H1 (cell line): ENCODE data around the gene CCT3. TPM values are rescaled to one million over a fixed set of nuclear protein-coding genes. Genes with fewer than 3 reads are reported as not detected.

Experiments
- CTCF ChIA-PET: fragments of 300-600 bp; sonication (Branson Sonifier 250); formaldehyde crosslinking; loops from one replicate; lab custom pipeline; 2021; ENCODE audit not compliant: partially characterized antibody; lab: Charles Lee
- POLR2A ChIA-PET: fragments of 300-600 bp; sonication (Branson Sonifier 250); formaldehyde crosslinking; loops from one replicate; lab custom pipeline; 2021; ENCODE audit warnings: inconsistent platforms; ENCODE audit not compliant: partially characterized antibody; lab: Charles Lee
- DNase-seq, 2 experiments: peaks; one replicate each; pipeline versions ENCODE4 v3.0.0 to v3.0.0-alpha.2; 2010 to 2022; ENCODE audit warnings: low spot score in 2 of 2, low read depth in 1 of 2, mixed read lengths in 1 of 2
- FAIRE-seq: peaks from 2 replicates; lab custom pipeline; 2011; peaks lifted over from hg19 to GRCh38; lab: Jason Lieb, UNC
- H2AFZ ChIP-seq: 2 replicates; pipeline ENCODE4 v1.8.1; 2012; ENCODE audit warnings: low read length, inconsistent platforms
- H2AK5ac ChIP-seq: 2 replicates; pipeline ENCODE4 v1.6.1; 2013; ENCODE audit warnings: low read depth, low read length
- H2BK120ac ChIP-seq: replicated peaks from 2 replicates; pipeline ENCODE3; 2013; ENCODE audit warnings: low read depth, low read length, inconsistent platforms
- H2BK12ac ChIP-seq: 2 replicates; pipeline ENCODE4 v1.6.1; 2013; ENCODE audit warnings: low read depth, low read length
- H2BK15ac ChIP-seq: 2 replicates; pipeline ENCODE4 v1.6.1; 2013; ENCODE audit warnings: low read length
- H2BK20ac ChIP-seq: 2 replicates; pipeline ENCODE4 v1.6.1; 2013; ENCODE audit warnings: low read length
- H2BK5ac ChIP-seq: 2 replicates; pipeline ENCODE4 v1.6.1; 2013; ENCODE audit warnings: low read depth, low read length
- H3K14ac ChIP-seq: 2 replicates; pipeline ENCODE4 v1.6.1; 2013; ENCODE audit warnings: inconsistent platforms; ENCODE audit not compliant: insufficient read length
- H3K18ac ChIP-seq: 2 replicates; pipeline ENCODE4 v1.6.1; 2013; ENCODE audit warnings: low read length; ENCODE audit errors: extremely low read depth
- H3K23ac ChIP-seq: 2 replicates; pipeline ENCODE4 v1.6.1; 2013; ENCODE audit warnings: inconsistent platforms; ENCODE audit not compliant: insufficient read length
- H3K23me2 ChIP-seq: 2 replicates; pipeline ENCODE4 v1.6.1; 2013; ENCODE audit warnings: low read depth, low read length
- H3K27ac ChIP-seq: 2 replicates; pipeline ENCODE4 v1.6.1; 2011; ENCODE audit warnings: low read depth, low read length, inconsistent platforms
- H3K27me3 ChIP-seq, 4 experiments: replicated peaks in 1 of 4; 1 replicate in 1 of 4; 2 replicates in 3 of 4; pipeline versions ENCODE4 v1.6.1 to v1.8.1; 2011 to 2013; ENCODE audit warnings: low read length in 3 of 4, mild to moderate bottlenecking in 3 of 4, inconsistent platforms in 2 of 4, mixed read lengths in 2 of 4, moderate library complexity in 1 of 4; ENCODE audit not compliant: control insufficient read depth in 3 of 4, insufficient read depth in 3 of 4; ENCODE audit errors: extremely low read depth in 1 of 4
- H3K36me3 ChIP-seq, 4 experiments: 2 replicates each; pipeline versions ENCODE4 v1.6.1 to v1.8.1; 2011 to 2013; ENCODE audit warnings: mild to moderate bottlenecking in 4 of 4, low read length in 3 of 4, moderate library complexity in 2 of 4, control low read depth in 1 of 4, inconsistent platforms in 1 of 4; ENCODE audit not compliant: insufficient read depth in 4 of 4, control insufficient read depth in 2 of 4
- H3K4ac ChIP-seq: replicated peaks from 2 replicates; pipeline ENCODE3; 2013; ENCODE audit warnings: low read length, low read depth, mixed read lengths, inconsistent platforms; ENCODE audit not compliant: insufficient read length
- H3K4me1 ChIP-seq, 4 experiments: replicated peaks in 1 of 4; 1 replicate in 1 of 4; 2 replicates in 3 of 4; pipeline versions ENCODE4 v1.6.1 to v1.8.1; 2011 to 2013; ENCODE audit warnings: low read length in 3 of 4, inconsistent platforms in 2 of 4, mixed read lengths in 1 of 4; ENCODE audit not compliant: insufficient read depth in 4 of 4, control insufficient read depth in 3 of 4
- H3K4me2 ChIP-seq, 2 experiments: 2 replicates each; pipeline versions ENCODE4 v1.6.1 to v1.8.1; 2011 to 2013; ENCODE audit warnings: low read depth in 2 of 2, low read length in 2 of 2, control low read depth in 1 of 2, inconsistent platforms in 1 of 2, mild to moderate bottlenecking in 1 of 2; ENCODE audit not compliant: insufficient read depth in 1 of 2
- H3K4me3 ChIP-seq, 4 experiments: fragments of 200-600, 300-600 bp in 1 of 4; sonication (generic), shearing (Covaris generic), sonication (Bioruptor Twin) in 1 of 4; 2 replicates each; pipeline versions ENCODE4 v1.5.1 to v1.8.1; 2011 to 2016; ENCODE audit warnings: low read length in 4 of 4, low read depth in 3 of 4, control low read depth in 2 of 4, inconsistent platforms in 2 of 4, mild to moderate bottlenecking in 2 of 4, mixed read lengths in 1 of 4, moderate library complexity in 1 of 4; ENCODE audit not compliant: insufficient read depth in 2 of 4; ENCODE audit errors: extremely low read depth in 1 of 4
- H3K56ac ChIP-seq: replicated peaks from 2 replicates; pipeline ENCODE3; 2013; ENCODE audit warnings: low read depth, mild to moderate bottlenecking, mixed read lengths, low read length, inconsistent platforms; ENCODE audit not compliant: insufficient read length
- H3K79me1 ChIP-seq: 2 replicates; pipeline ENCODE4 v1.6.1; 2013; ENCODE audit warnings: low read depth, low read length, control low read depth
- H3K79me2 ChIP-seq, 2 experiments: 2 replicates each; pipeline versions ENCODE4 v1.6.1 to v1.8.1; 2012 to 2013; ENCODE audit warnings: low read length in 2 of 2, mild to moderate bottlenecking in 2 of 2, inconsistent platforms in 1 of 2; ENCODE audit not compliant: insufficient read depth in 2 of 2, control insufficient read depth in 1 of 2
- H3K9ac ChIP-seq, 4 experiments: replicated peaks in 1 of 4; 1 replicate in 1 of 4; 2 replicates in 3 of 4; pipeline versions ENCODE4 v1.6.1 to v1.8.1; 2011 to 2013; ENCODE audit warnings: low read depth in 3 of 4, low read length in 3 of 4, control low read depth in 2 of 4, mild to moderate bottlenecking in 2 of 4, moderate library complexity in 2 of 4, inconsistent platforms in 1 of 4; ENCODE audit errors: extremely low read depth in 1 of 4
- H3K9me3 ChIP-seq, 2 experiments: 2 replicates each; pipeline versions ENCODE4 v1.6.1 to v1.8.1; 2012 to 2013; ENCODE audit warnings: mild to moderate bottlenecking in 2 of 2, moderate library complexity in 2 of 2, control low read depth in 1 of 2, inconsistent platforms in 1 of 2, low read depth in 1 of 2, low read length in 1 of 2, mixed read lengths in 1 of 2; ENCODE audit not compliant: insufficient read depth in 2 of 2
- H4K20me1 ChIP-seq, 2 experiments: replicated peaks in 1 of 2; 2 replicates each; pipeline versions ENCODE3 to v1.8.1; 2011 to 2013; ENCODE audit warnings: inconsistent platforms in 2 of 2, low read length in 2 of 2, mild to moderate bottlenecking in 1 of 2; ENCODE audit not compliant: insufficient read depth in 2 of 2, control insufficient read depth in 1 of 2
- H4K5ac ChIP-seq: 2 replicates; pipeline ENCODE4 v1.6.1; 2013; ENCODE audit warnings: low read length, low read depth, mixed read lengths, inconsistent platforms; ENCODE audit not compliant: insufficient read length
- H4K8ac ChIP-seq: 2 replicates; pipeline ENCODE4 v1.8.0; 2013; ENCODE audit warnings: mild to moderate bottlenecking, moderate library complexity, low read length, inconsistent platforms; ENCODE audit not compliant: insufficient read depth; ENCODE audit errors: extremely low read depth
- H4K91ac ChIP-seq: replicated peaks from 2 replicates; pipeline ENCODE3; 2013; ENCODE audit warnings: low read length, mixed read lengths, inconsistent platforms; ENCODE audit not compliant: insufficient read length
- EP300 ChIP-seq, 2 experiments: IDR thresholded peaks; 1 replicate in 1 of 2; 2 replicates in 1 of 2; pipeline ENCODE4 v1.6.1; 2011 to 2012; ENCODE audit warnings: low read depth in 2 of 2, low read length in 2 of 2, mild to moderate bottlenecking in 2 of 2, borderline replicate concordance in 1 of 2, inconsistent platforms in 1 of 2, moderate library complexity in 1 of 2
- HDAC2 ChIP-seq, 2 experiments: fragments of 300-600 bp in 1 of 2; sonication (generic) in 1 of 2; IDR thresholded peaks; 2 replicates each; pipeline ENCODE4 v1.6.1; 2011 to 2012; ENCODE audit warnings: low read depth in 2 of 2, low read length in 2 of 2, mild to moderate bottlenecking in 2 of 2, moderate library complexity in 2 of 2, borderline replicate concordance in 1 of 2, inconsistent platforms in 1 of 2
- KDM1A ChIP-seq: fragments of 200-600, 300-600 bp; sonication (generic); IDR thresholded peaks from 2 replicates; pipeline ENCODE4 v1.7.1; 2016; ENCODE audit warnings: mild to moderate bottlenecking, low read length, borderline replicate concordance
- KDM4A ChIP-seq: IDR thresholded peaks from one replicate; pipeline ENCODE4 v1.7.1; 2012; ENCODE audit warnings: low read depth, mild to moderate bottlenecking, moderate library complexity, low read length, inconsistent platforms; ENCODE audit not compliant: severe bottlenecking
- POLR2A ChIP-seq, 2 experiments: IDR thresholded peaks; 1 replicate in 1 of 2; 2 replicates in 1 of 2; pipeline ENCODE4 v1.6.1; 2011; ENCODE audit warnings: low read depth in 2 of 2, low read length in 2 of 2, mild to moderate bottlenecking in 2 of 2; ENCODE audit errors: control extremely low read depth in 1 of 2
- RBBP5 ChIP-seq: IDR thresholded peaks from 2 replicates; pipeline ENCODE4 v1.7.1; 2012; ENCODE audit warnings: low read depth, mild to moderate bottlenecking, inconsistent platforms, low read length, moderate library complexity, borderline replicate concordance
- SP4 ChIP-seq: IDR thresholded peaks from 2 replicates; pipeline ENCODE4 v1.6.1; 2012; ENCODE audit warnings: low read length, inconsistent platforms
- TBP ChIP-seq: IDR thresholded peaks from 2 replicates; pipeline ENCODE4 v1.6.1; 2011; ENCODE audit warnings: low read depth, low read length, improper control_type of control experiment
- ZNF274 ChIP-seq: IDR thresholded peaks from 2 replicates; pipeline ENCODE4 v1.7.0; 2012; ENCODE audit warnings: low read length, borderline replicate concordance; ENCODE audit errors: extremely low read depth
- WGBS, 2 experiments: shearing (Covaris generic) in 1 of 2; methylation state at CpG; one replicate each; pipeline versions ENCODE4 v1.1.6 to v1.1.7; 2013 to 2015; ENCODE audit warnings: low lambda C conversion rate in 2 of 2, mixed read lengths in 2 of 2, inconsistent platforms in 1 of 2, low coverage in 1 of 2, missing lambda C conversion rate in 1 of 2; ENCODE audit not compliant: insufficient replicate concordance in 2 of 2, insufficient coverage in 1 of 2, insufficient read length in 1 of 2; ENCODE audit errors: extremely low coverage in 1 of 2, missing lambda C conversion rate in 1 of 2; 5-methylcytosine and 5-hydroxymethylcytosine counted together
- polyA plus RNA-seq, 7 experiments: library from polyadenylated mRNA; depleted of rRNA in 3 of 7; stranded (reverse) in 5 of 7; unstranded in 2 of 7; fragments of >200 nt in 5 of 7; fragments of 200-250 nt in 2 of 7; gene quantifications; 1 replicate in 5 of 7; 2 replicates in 1 of 7; 4 replicates in 1 of 7; pipeline versions ENCODE4 v1.2.1 to v1.2.3, GENCODE V29; 2011 to 2013; ENCODE audit warnings: missing spikeins in 2 of 7, mixed read lengths in 2 of 7
- total RNA-seq: library from RNA; stranded (reverse); fragmentation: NEBNext Ultra II Directional; extraction: Animal tissue kit (Norgen Biotek cat#: 25700); gene quantifications from 2 replicates; pipeline ENCODE4 v1.2.1, GENCODE V29; 2021
- TF ChIP-seq, protein P1 (sequence below): IDR thresholded peaks from 2 replicates; pipeline ENCODE4 v1.6.1; 2011; ENCODE audit warnings: low read length, improper control_type of control experiment

Gene CCT3
- total and polyA plus RNA-seq, 2 of the 8 experiments (the other 6 are each of a cell fraction or from before 2014, with no cell fraction given) = 431 to 480 TPM

GRCh38 chr1:156295391-156295947, 42.6 kb downstream of the CCT3 start, which contains the start of gene GLMP:
TSS of gene GLMP (minus strand) at chr1:156295679. CDS start at chr1:156295645, 34 bp downstream.
- Histone ChIP-seq H3K27me3 (no peaks in the 10 kb centered on the region), H3K18ac (no peak within 1 kb of the TSS; the same call in 1 of the 2 replicates), H3K9me3 (no peaks in the 10 kb centered on the region), H2BK12ac (no peak within 1 kb of the TSS), H4K20me1 (peaks cover 0 to 3% of the 10 kb centered on the region in 2 experiments), H2BK20ac (no peak within 1 kb of the TSS), H3K23me2 (peaks cover 7% of the 10 kb centered on the region; the same call in 1 of the 2 replicates), H3K4me1 (peaks cover 0 to 12% (median 4%) of the 10 kb centered on the region in 4 experiments; a peak in 3 of 7 replicates), H4K91ac (no peak within 1 kb of the TSS), H3K23ac (no peak within 1 kb of the TSS), H2BK5ac (no peak within 1 kb of the TSS), H3K4ac (peak within 1 kb of the TSS; percentile 6), H3K9ac (peak within 1 kb of the TSS in 3 of 4 experiments; percentile 49 to 81 (median 54); a peak in 6 of 7 replicates), H3K56ac (no peak within 1 kb of the TSS), H4K5ac (no peak within 1 kb of the TSS), H2AK5ac (no peak within 1 kb of the TSS), H2AFZ (peak within 1 kb of the TSS; percentile 100), H2BK15ac (0 out of 2 replicates have a peak within 1 kb of the TSS, but pooled peaks have one; percentile 8), H3K27ac (no peak within 1 kb of the TSS), H3K4me2 (peak within 1 kb of the TSS; percentile 72 to 98), H3K36me3 (peaks cover 0 to 7% (median 0%) of the 10 kb centered on the region in 4 experiments; a peak in 2 of 8 replicates), H3K14ac (no peak within 1 kb of the TSS), H2BK120ac (no peak within 1 kb of the TSS), H4K8ac (peak within 1 kb of the TSS; percentile 95), H3K79me1 (0 out of 2 replicates have a peak, but pooled peaks cover 3% of the 10 kb centered on the region), H3K79me2 (no peaks in the 10 kb centered on the region), H3K4me3 (peak within 1 kb of the TSS; percentile 62 to 84 (median 72))
- FAIRE-seq (no peak), DNase-seq (peak in 1 of 2 experiments; percentile 70)
- WGBS, 2 experiments = 10% methylated on average over 17 of the region's 17 CpGs; no CpG with 5 or more reads in 1 of the 2 experiments
- POLR2A ChIA-PET = interaction anchor here (1.3 to 16.5 kb wide), 3 partner anchors 8 to 16 kb away, joined by 4 to 221 read pairs (median 5); partner anchors contain the start of genes SMG5 and TMEM79
- CTCF ChIA-PET = interaction anchor here (1.5 kb wide), 1 partner anchor 150 kb away, joined by 3 read pairs; no protein-coding TSS in a partner anchor
- TF ChIP-seq TBP (no peak; the same call in 1 of the 2 replicates), RBBP5 (no peak), HDAC2 (IDR thresholded peaks at IDR 0.05; ENCODE audit: borderline replicate concordance in 1 of 2, low read depth in 2 of 2, low read length in 2 of 2) (peak in 1 of 2 experiments; percentile 88; a peak in 2 of 4 replicates), EP300 (IDR thresholded peaks at IDR 0.05; ENCODE audit: borderline replicate concordance in 1 of 2, low read depth in 2 of 2, low read length in 2 of 2) (no peak), KDM4A (peak; percentile 71), POLR2A (IDR thresholded peaks at IDR 0.05; ENCODE audit: control extremely low read depth in 1 of 2, low read depth in 2 of 2, low read length in 2 of 2) (peak in 1 of 2 experiments; percentile 61; a peak in 2 of 3 replicates), ZNF274 (no peak), SP4 (peak; percentile 93; the same call in 1 of the 2 replicates), KDM1A (no peak)
- TF ChIP-seq, protein P1, sequence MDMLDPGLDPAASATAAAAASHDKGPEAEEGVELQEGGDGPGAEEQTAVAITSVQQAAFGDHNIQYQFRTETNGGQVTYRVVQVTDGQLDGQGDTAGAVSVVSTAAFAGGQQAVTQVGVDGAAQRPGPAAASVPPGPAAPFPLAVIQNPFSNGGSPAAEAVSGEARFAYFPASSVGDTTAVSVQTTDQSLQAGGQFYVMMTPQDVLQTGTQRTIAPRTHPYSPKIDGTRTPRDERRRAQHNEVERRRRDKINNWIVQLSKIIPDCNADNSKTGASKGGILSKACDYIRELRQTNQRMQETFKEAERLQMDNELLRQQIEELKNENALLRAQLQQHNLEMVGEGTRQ = peak; percentile 95
